ENCODE data around the gene ADSL. TPM values are rescaled to one million over a fixed set of nuclear protein-coding genes. Genes with fewer than 3 reads are reported as not detected.

The ADSL gene
- total RNA-seq, 1 donor from 2014 or later: 135 TPM

DNA sequence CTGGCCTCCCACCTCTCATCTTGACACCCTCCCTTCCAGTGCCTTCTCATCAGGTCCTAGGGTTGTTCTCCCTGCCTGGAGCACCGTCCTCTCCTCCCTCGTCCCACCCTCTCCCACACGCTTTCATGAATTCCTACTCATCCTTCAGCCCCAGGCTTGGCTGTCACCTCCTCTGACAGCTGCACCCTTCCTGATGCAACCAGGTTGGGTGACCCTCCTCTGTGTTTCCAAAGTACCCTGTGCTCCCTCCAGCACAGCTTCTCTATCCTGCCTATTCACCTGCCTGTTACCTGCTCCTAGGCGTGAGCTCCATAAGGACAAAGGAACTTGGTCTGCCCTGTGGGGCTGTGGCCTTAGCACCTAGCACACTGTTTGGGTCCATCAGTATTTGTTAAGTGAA, 82.5 kb downstream of the ADSL start:
- H2AFZ ChIP-seq (replicated peaks): no peak overlapping the region
- DNase-seq (ENCODE audit: low spot score): no peak
- H3K27ac ChIP-seq: no peak overlapping the region
- no peak overlapping the region for H3K4me3 Mint-ChIP-seq
- no peak overlapping the region for H3K4me3 ChIP-seq
- peaks cover 5% of the 10 kb centered on the region for H4K20me1 ChIP-seq (ENCODE audit: low read depth)
- no peaks in the 10 kb centered on the region for H3K27me3 ChIP-seq
- no peaks in the 10 kb centered on the region for H3K79me2 ChIP-seq (ENCODE audit: low read depth)
- TF ChIP-seq EZH2 (IDR thresholded peaks at IDR 0.05): no peak
- TF ChIP-seq, protein P1, sequence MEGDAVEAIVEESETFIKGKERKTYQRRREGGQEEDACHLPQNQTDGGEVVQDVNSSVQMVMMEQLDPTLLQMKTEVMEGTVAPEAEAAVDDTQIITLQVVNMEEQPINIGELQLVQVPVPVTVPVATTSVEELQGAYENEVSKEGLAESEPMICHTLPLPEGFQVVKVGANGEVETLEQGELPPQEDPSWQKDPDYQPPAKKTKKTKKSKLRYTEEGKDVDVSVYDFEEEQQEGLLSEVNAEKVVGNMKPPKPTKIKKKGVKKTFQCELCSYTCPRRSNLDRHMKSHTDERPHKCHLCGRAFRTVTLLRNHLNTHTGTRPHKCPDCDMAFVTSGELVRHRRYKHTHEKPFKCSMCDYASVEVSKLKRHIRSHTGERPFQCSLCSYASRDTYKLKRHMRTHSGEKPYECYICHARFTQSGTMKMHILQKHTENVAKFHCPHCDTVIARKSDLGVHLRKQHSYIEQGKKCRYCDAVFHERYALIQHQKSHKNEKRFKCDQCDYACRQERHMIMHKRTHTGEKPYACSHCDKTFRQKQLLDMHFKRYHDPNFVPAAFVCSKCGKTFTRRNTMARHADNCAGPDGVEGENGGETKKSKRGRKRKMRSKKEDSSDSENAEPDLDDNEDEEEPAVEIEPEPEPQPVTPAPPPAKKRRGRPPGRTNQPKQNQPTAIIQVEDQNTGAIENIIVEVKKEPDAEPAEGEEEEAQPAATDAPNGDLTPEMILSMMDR (IDR thresholded peaks at IDR 0.05): no peak
- TF ChIP-seq EZH2phosphoT487 (IDR thresholded peaks at IDR 0.05): no peak
- H3K9ac ChIP-seq: no peak overlapping the region
- no peaks in the 10 kb centered on the region for H3K9me3 Mint-ChIP-seq
- H3K36me3 Mint-ChIP-seq: peaks cover 18% of the 10 kb centered on the region
- H3K27me3 Mint-ChIP-seq (ENCODE audit: insufficient read depth, low read depth): peaks cover 4% of the 10 kb centered on the region
- H3F3A ChIP-seq (ENCODE audit: low read depth): no peaks in the 10 kb centered on the region
- no peaks in the 10 kb centered on the region for H3K4me1 ChIP-seq
- H3K27ac Mint-ChIP-seq: peak overlapping the region; percentile 48
- no peak overlapping the region for H3K4me2 ChIP-seq
- no peaks in the 10 kb centered on the region for H3K9me3 ChIP-seq (ENCODE audit: low read depth)
- H3K4me1 Mint-ChIP-seq: no peaks in the 10 kb centered on the region
- no peaks in the 10 kb centered on the region for H3K36me3 ChIP-seq

DNA sequence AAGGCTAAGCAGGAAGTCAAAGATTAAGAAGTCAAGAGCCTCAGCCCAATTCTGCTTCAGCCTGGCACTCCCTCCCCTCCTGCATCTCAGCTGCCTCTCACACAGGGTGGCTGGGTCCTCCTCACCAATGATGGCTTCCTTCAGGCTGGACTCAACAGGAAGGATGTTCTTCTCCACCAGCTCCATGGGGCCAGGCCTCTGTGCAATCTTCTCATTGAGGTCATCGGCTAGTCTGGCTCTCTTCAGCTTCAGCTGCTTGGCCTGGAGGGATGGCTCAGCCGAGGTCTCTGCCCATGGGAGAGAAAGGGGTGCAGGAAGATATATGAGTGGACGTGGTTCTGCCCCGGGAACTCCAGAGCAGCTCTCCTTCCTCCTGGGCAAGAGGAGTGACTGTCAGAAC, 83.2 kb downstream of the ADSL start:
- H3K27ac ChIP-seq: no peak overlapping the region
- Mint-ChIP-seq H3K36me3 (peaks cover 20% of the 10 kb centered on the region), H3K9me3 (no peaks in the 10 kb centered on the region), H3K27ac (peak overlapping the region; percentile 90), H3K4me3 (no peak overlapping the region), H3K27me3 (ENCODE audit: insufficient read depth, low read depth) (peaks cover 4% of the 10 kb centered on the region), H3K4me1 (no peaks in the 10 kb centered on the region)
- H3K9me3 ChIP-seq (ENCODE audit: low read depth): no peaks in the 10 kb centered on the region
- no peak overlapping the region for H3K4me3 ChIP-seq
- H3K36me3 ChIP-seq: no peaks in the 10 kb centered on the region
- TF ChIP-seq EZH2phosphoT487 (IDR thresholded peaks at IDR 0.05) (no peak), EZH2 (IDR thresholded peaks at IDR 0.05) (no peak)
- TF ChIP-seq, protein P1 (IDR thresholded peaks at IDR 0.05): no peak
- H3K27me3 ChIP-seq: no peaks in the 10 kb centered on the region
- H3K4me2 ChIP-seq: no peak overlapping the region
- no peaks in the 10 kb centered on the region for H3F3A ChIP-seq (ENCODE audit: low read depth)
- H2AFZ ChIP-seq (replicated peaks): no peak overlapping the region
- H3K9ac ChIP-seq: no peak overlapping the region
- H3K79me2 ChIP-seq (ENCODE audit: low read depth): no peaks in the 10 kb centered on the region
- H3K4me1 ChIP-seq: no peaks in the 10 kb centered on the region
- peaks cover 5% of the 10 kb centered on the region for H4K20me1 ChIP-seq (ENCODE audit: low read depth)
- DNase-seq (ENCODE audit: low spot score): no peak

DNA sequence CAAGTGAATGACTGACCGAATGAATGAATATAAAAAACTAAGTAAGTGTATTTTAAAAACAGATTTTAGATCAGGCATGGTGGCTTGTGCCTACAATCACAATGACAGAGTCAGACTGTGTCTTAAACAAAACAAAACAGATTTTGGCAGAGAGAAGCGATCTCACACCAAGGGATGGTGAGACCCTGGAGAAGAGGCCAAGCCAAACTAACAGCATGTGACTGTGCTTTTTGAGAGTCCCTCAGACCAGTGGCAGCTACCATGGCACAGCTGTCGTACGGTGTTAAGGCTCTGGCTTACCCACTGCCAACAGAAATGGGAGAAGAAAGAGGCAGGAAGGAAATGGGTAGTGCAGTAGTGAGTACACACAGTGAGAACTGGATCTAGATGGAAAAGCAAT, 84.7 kb downstream of the ADSL start:
- Mint-ChIP-seq H3K27me3 (ENCODE audit: insufficient read depth, low read depth) (peaks cover 4% of the 10 kb centered on the region), H3K9me3 (no peaks in the 10 kb centered on the region), H3K4me3 (no peak overlapping the region), H3K4me1 (no peaks in the 10 kb centered on the region), H3K27ac (no peak overlapping the region), H3K36me3 (peaks cover 20% of the 10 kb centered on the region)
- no peak for DNase-seq (ENCODE audit: low spot score)
- Histone ChIP-seq H2AFZ (replicated peaks) (no peak overlapping the region), H3K9me3 (ENCODE audit: low read depth) (no peaks in the 10 kb centered on the region), H3F3A (ENCODE audit: low read depth) (no peaks in the 10 kb centered on the region), H3K4me2 (no peak overlapping the region), H3K27ac (no peak overlapping the region), H4K20me1 (ENCODE audit: low read depth) (peaks cover 5% of the 10 kb centered on the region), H3K9ac (no peak overlapping the region), H3K4me1 (no peaks in the 10 kb centered on the region), H3K79me2 (ENCODE audit: low read depth) (no peaks in the 10 kb centered on the region), H3K36me3 (no peaks in the 10 kb centered on the region), H3K4me3 (no peak overlapping the region), H3K27me3 (no peaks in the 10 kb centered on the region)
- TF ChIP-seq EZH2phosphoT487 (IDR thresholded peaks at IDR 0.05) (no peak), EZH2 (IDR thresholded peaks at IDR 0.05) (no peak)
- TF ChIP-seq, protein P1 (IDR thresholded peaks at IDR 0.05): no peak
